ENCODE data around the gene HSPB7.
A peak's percentile ranks its signal among the peaks of the same experiment; 100 is the strongest.
"Not testable (repeated sequence)": the region's sequence is repeated elsewhere in the genome, so short reads cannot be mapped to it uniquely, and the experiment has no call there.

HSPB7 gene

DNA sequence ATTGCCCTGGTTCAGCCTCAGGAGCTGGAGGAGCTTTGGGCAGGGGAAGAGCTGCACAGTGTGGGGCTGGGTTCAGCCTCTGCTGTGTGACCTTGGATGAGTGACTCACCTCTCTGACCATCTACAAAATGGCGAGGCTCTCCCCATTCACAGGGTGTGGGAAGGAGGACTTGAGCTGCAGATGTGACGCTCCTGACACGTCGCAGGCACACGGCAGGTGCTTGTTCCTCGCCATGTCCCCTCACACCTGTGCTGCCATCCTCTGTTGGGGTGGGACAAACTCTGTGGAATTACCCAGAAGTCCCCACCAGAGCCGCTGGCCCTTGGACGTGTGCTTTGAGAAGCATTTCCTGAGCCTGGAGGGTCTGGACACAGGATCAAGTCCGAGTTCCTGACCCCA, 3.0 kb upstream of the HSPB7 start:
- DNase-seq = not testable (repeated sequence)

DNA sequence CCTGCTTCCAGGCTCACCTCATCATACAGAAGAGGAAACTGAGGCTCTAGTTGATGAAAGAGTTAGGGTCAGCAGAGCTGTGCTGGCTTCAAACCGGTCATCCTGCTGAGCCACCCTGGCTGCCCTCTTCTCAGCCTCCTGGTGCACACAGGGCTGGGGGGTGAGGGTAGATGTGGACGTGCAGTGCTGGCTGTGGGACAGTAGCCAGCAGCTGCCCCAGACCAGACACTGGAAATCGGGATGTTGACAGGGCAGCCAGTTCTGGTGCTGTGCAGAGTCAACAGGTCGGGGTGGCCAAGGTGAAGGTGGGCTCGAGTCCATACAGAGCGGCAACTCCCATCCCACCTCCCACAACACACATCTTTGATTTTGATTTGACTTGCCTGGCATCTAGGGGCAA, 2.5 kb upstream of the HSPB7 start:
- no peak for DNase-seq

- DNase-seq = no peak
Observed at GRCh38 chr1:16019644-16020277, 1.9 kb upstream of the HSPB7 start.

GRCh38 chr1:16018749-16019643, 1.2 kb upstream of the HSPB7 start:
- DNase-seq = no peak

DNA sequence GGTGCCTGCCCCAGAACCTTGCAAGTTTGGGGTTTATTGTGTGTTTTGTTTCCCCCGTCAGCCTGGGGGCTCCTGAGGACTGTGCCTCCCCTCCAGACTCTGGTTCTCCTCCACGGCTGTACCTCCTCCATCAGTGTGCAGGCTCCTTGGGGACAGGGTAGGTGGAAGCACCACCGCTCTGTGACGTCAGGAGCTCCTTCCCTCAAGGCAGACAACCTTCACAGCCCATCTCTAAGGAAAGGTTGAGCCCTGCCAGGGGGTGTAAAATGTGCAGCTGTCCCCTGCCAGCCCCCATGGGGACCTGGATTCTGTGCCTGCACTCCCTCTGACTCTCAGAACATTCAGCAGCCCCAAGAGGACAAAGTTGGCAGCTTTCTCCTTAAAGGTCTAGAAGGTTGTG, 465 bp upstream of the HSPB7 start:
- DNase-seq = no peak

DNA sequence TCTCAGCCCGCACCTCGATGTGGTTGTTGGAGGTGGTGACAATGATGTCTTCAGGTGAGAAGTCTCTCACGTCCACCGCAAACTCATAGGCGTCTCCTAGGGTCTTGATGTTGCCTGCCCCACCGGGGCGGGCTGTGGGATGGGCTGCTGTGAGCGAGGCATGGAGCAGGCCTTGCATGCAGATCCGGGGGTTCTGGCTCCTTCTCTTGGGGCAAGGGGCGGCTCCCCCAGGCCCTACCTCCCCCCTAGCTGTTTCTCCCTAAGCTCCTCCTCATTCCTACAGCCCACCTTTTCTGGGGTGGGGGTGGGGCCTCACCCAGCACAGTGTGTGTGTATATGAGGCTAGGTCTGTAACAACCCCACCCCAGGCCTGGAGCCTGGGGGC, 775 bp downstream of the HSPB7 start:
- no peak for DNase-seq

GRCh38 chr1:16015960-16016901, 1.6 kb downstream of the HSPB7 start:
- no peak for DNase-seq

DNA sequence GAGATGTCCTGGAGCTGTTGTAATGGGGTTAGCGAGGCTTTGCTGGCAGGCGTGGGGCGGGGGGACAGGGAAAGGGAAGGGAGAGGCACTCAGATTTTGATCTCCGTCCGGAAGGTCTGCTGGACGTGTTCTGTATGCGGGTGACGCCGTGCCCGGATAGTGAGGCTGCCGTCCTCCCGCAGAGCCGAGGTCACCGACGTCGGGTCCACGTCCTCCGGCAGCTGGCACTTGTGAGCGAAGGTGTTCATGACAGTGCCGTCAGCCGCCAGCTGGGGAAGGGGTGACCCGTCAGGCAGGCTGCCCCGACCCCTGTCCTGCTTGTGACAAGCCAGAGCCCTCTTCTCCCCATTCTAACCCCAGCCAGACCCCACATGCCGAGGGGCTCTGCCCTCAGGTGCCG, 2.4 kb downstream of the HSPB7 start:
- DNase-seq = no peak

- DNase-seq = no peak
Observed at GRCh38 chr1:16014509-16015482, 3.0 kb downstream of the HSPB7 start.

DNA sequence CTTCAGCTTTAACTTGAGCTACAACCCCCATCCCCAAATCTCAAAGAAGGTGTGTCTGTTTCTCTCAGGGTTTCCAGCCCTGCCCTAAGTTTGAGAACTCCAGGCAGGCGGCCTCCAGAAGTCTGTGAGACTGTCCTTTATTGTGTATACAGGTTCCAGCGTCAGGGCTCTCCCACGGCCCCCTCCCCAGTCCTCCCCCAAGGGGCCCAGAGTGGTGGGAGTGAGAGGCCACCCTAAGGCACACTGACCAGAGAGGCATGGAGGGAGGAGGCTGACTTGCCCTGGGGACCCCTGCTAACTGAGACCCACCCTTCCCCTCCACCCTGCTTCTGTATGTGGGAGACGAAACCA, 4.0 kb downstream of the HSPB7 start:
- DNase-seq = no peak

DNA sequence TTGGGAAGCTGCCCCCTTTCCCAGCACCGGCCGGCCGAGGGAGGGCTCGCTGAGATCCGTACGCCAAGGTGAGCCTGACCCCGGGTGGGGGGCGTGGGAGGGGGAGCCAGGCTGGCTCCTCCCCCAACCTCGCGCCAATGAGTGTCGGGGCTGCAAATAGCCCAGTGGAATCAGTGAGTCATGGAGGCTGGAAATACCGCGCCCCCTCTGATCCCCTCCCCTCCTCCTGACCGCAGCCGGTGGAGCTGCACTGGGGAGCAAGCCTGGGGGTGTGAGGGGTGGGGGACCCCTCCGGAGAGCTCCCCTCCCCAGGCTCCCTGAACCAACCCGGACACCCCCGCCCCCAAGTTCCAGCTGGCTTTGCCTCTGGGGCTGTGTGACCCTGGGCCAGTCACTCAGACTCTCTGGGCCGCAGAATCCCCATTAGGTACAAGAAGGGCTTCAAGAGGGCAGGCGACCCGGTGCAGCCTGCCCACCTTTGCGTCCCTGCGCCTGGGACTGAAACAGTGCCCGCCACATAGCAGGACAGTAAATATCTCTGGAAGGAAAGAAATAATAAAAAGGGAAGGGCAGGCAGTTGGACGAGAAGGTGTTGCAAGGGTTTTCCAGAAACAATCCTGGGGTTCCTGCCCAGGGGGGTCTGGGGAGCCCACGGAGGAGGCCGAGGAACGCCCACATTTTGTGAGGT, 4.5 kb downstream of the HSPB7 start:
- peak; percentile 59 for DNase-seq

DNA sequence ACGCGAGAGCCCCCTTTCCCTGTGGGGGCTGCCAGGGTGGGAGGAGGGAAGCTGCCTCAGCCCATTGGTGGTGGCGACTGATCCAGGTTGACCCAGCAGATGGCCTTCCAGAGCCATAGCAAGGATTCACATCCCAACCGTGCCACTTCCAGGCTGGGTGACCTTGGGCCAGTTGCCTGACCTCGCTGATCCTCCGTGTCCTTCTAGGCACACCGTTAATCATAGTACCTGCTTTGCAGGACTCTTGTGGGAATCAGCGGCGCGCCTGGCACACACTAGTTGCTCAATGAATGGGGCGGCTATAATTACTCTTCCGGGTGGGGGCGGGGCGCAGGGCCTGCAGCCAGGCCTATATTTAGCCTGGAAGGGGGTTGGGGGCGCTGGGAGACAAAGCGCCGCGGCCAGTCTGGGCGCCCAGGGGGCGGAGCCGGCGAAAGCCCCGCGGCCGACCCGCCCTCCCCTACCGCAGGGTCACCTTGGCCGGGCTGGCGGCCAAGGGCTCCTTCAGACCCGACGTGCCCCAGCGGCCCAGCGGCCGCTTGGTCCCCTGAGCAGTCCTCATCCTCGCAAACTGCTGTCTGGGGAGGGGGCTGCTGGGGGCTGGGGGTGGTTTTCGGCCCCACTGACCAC, 5.1 kb downstream of the HSPB7 start:
- DNase-seq = peak; percentile 45

DNA sequence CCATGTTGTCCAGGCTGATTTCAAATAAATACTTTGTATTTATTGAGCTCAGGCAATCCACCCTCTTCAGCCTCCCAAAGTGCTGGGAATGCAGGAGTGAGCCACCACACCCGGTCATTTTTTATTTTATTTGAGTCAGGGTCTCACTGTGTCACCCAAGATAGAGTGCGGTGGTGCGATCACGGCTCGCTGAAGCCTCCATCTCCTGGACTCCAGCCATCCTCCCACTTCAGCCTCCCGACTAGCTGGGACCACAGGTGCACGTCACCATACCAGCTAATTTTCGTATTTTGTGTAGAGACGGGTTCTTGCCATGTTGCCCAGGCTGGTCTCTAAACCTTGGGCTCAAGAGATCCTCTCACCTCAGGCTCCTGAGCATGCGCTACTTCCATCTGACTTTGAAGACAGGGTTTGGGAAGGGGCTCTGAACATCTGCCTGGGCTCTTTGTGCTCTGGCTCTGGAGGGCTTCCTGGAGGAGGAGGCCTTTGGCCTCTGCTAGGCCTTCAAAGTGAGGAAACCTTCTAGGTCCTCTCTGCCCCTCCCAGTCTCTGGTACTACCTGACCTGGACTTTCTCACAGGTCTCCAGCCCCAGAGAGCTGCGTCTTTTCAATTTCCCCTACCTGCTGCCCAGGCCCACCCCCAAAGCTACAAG, 5.8 kb downstream of the HSPB7 start:
- DNase-seq = no peak

GRCh38 chr1:16010837-16011236, 7.0 kb downstream of the HSPB7 start:
- no peak for DNase-seq

DNA sequence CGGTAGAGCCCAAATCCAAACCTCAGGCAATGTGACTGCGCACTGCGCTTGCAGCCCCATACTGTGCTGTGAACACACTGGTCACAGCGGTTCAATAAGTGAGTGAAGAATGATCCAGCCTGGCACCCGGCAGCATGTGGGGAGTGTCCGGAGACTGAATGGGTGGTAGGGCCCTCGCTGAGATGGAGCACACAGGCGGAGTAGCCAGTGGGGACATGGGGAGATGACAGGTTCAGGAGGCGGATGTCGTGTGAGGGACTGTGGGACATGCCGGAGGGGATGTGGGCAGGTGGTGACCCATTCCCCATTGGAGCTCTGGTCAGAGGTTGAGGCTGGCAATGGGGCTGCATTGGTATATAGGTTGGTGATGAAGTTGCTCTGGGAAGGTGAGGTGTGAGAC, 8.2 kb downstream of the HSPB7 start:
- no peak for DNase-seq

DNA sequence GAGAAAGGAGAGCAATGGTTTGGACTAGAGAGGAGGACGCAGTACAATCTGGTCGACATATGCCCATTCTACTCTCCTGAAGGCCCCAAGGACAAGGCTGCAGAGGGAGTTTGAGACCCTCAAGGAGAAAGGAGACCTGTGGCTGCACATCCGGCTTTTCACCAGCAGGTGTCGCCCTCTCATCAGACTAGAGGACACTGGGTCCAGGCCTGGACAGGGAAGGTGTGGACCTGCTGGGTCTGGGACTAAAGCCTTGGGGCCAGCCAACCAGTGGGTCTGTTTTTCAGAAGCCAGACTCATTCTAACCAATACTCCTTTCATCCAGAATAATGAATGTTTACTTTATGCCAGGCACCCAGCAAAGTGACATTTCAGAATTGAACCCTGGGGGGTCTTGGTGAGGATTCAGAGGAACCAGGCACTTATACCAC, 8.8 kb downstream of the HSPB7 start:
- peak; percentile 55 for DNase-seq

DNA sequence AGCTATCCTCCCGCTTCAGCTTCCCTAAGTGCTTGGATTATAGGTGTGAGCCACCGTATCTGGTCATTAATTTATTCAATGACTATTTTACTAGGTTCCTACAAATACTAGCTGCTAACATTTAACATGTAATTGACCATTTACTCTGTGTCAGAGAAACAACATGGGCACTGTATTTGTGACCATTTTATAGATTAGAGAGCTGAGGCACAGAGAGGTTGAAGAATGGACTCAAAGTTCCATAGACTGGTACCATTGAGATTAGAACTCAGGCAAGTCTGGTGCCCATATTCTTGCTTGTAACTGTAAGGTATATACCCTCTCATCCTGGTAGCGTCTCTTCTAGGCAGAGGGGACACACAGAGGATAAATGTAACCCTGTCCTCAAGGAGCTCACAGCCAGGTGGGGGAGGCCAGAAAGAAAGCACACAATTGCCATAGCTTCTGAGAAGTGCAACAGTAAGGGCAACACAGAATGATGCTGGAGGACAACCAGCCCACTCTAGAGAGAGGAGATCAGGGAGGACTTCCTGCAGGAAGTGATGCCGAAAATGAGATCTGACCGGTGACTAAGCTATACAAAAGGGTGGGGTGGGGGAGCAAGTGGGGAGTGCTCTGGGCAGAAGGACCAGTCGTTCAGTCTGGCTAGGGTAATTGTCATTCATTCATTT, 10.0 kb downstream of the HSPB7 start:
- no peak for DNase-seq

DNA sequence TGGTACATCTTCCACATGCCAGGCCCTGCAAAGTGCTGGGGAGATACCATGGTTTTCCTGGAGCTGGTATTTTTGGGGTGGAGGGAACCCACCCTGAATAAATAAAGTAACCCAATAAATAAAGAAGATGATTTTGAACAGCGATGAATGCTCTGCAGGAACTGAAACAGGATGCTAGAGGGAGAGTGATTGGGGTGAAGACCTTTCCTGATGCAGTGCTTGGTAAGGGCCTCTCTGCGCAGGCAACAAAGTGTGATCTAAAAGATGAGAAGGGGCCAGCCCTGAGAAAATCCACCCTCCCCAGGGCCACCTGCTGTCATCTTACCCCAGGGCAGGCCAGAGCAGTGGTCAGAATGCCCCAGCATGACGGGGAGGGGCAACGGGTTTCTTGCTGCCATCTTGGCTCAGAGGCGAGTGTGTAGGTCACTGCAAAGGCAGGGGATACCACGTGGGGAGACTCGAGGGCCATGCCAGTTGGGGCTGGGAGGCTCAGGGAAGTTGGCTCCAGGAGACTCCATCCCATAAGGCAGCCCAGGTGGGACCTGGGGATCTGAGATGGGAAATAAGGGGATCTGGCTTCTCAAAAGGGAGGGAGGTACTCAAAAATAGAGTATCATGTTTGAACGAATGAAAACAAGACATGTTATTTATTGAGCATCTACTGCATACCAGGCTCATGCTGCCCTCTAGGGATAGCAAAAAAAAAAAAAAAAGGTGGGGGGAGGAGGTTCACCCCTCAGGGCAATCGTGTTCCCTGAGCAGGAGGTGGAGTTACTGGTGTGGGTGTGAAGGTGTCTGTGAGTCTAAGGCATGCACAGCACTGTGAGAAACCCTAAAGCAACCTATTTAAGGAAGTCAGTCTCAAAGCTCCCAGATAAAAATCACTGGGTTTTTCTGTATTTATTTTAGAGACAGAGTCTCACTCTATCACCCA, 11.0 kb downstream of the HSPB7 start:
- no peak for DNase-seq

- no peak for DNase-seq
Observed at GRCh38 chr1:16006010-16006409, 11.8 kb downstream of the HSPB7 start.
